K562 (cell line): ENCODE results near the gene ATP5MK. TPM values are rescaled to one million over a fixed set of nuclear protein-coding genes. Genes with fewer than 3 reads are reported as not detected.
A peak's percentile ranks its signal among the peaks of the same experiment; 100 is the strongest.

Experiments
- ATAC-seq: fragments of 200-7000 bp; cut with Tn5 transposase; 3 replicates; pipeline ENCODE4 v1.9.1; 2020; ENCODE audit warnings: moderate library complexity
- BruUV-seq: library from RNA; stranded (reverse); fragments of 400-500 nt; replicated peaks from 2 replicates; lab custom pipeline; 2021; lab: Mats Ljungman, UMichigan
- CTCF ChIA-PET: fragments of 300-600 bp; formaldehyde crosslinking; extraction: SDS; loops from one replicate; lab custom pipeline; 2021; ENCODE audit warnings: low intra/inter-chr PET ratio; lab: Yijun Ruan, JAX
- POLR2A ChIA-PET: fragments of 300-600, 350-650 bp; sonication (Branson Sonifier 250); formaldehyde crosslinking; extraction: SDS; loops from one replicate; lab custom pipeline; 2021; ENCODE audit warnings: antibody characterized with exemption, inconsistent platforms; lab: Yijun Ruan, JAX
- DNase-seq, 4 experiments: peaks; one replicate each; pipeline versions ENCODE4 v3.0.0 to v3.0.0-alpha.2; 2011 to 2018; ENCODE audit warnings: low spot score in 3 of 4, mixed read lengths in 3 of 4; ENCODE audit errors: extremely low read depth in 1 of 4
- FAIRE-seq: peaks from 2 replicates; lab custom pipeline; 2011; peaks lifted over from hg19 to GRCh38; lab: Jason Lieb, UNC
- H2AFZ ChIP-seq: 2 replicates; pipeline ENCODE4 v1.6.0; 2011; ENCODE audit warnings: low read depth, low read length, control low read depth, inconsistent platforms
- H3K27ac ChIP-seq: fragments of 200-600 bp; 3 replicates; pipeline ENCODE4 v1.8.0; 2011; ENCODE audit warnings: low read depth, mild to moderate bottlenecking, control low read depth, inconsistent platforms, low read length, moderate library complexity, mixed read lengths; ENCODE audit errors: extremely low read depth
- H3K27me3 ChIP-seq, 2 experiments: fragments of 300-600 bp in 1 of 2; 2 replicates in 1 of 2; 3 replicates in 1 of 2; pipeline versions ENCODE4 v1.6.0 to v1.8.0; 2011; ENCODE audit warnings: inconsistent platforms in 2 of 2, low read length in 2 of 2, mild to moderate bottlenecking in 1 of 2, mixed read lengths in 1 of 2, moderate library complexity in 1 of 2; ENCODE audit not compliant: control insufficient read depth in 2 of 2, insufficient read depth in 2 of 2
- H3K36me3 ChIP-seq: fragments of 300-600 bp; 3 replicates; pipeline ENCODE4 v1.8.0; 2011; ENCODE audit warnings: mild to moderate bottlenecking, low read length, inconsistent platforms; ENCODE audit not compliant: control insufficient read depth, insufficient read depth
- H3K4me1 ChIP-seq, 2 experiments: fragments of 200-600 bp in 1 of 2; replicated peaks in 1 of 2; 2 replicates in 1 of 2; 3 replicates in 1 of 2; pipeline versions ENCODE4 v1.5.1 to v1.8.0; 2011; ENCODE audit warnings: inconsistent platforms in 2 of 2, low read length in 2 of 2, mild to moderate bottlenecking in 1 of 2, mixed read lengths in 1 of 2, moderate library complexity in 1 of 2; ENCODE audit not compliant: control insufficient read depth in 2 of 2, insufficient read depth in 2 of 2
- H3K4me2 ChIP-seq: 2 replicates; pipeline ENCODE4 v1.6.1; 2011; ENCODE audit warnings: low read length, control low read depth, inconsistent platforms, mixed read lengths; ENCODE audit not compliant: insufficient read depth
- H3K4me3 ChIP-seq: fragments of 200-600 bp; sonication (generic), shearing (Covaris generic); 2 replicates; pipeline ENCODE4 v1.5.1; 2016; ENCODE audit warnings: control low read depth, inconsistent platforms
- H3K79me2 ChIP-seq: fragments of 200-600 bp; 3 replicates; pipeline ENCODE4 v1.8.0; 2011; ENCODE audit warnings: low read length, inconsistent platforms; ENCODE audit not compliant: control insufficient read depth, insufficient read depth
- H3K9ac ChIP-seq, 2 experiments: 2 replicates each; pipeline versions ENCODE4 v1.6.0 to v1.6.1; 2011; ENCODE audit warnings: low read depth in 2 of 2, low read length in 2 of 2, control low read depth in 1 of 2, inconsistent platforms in 1 of 2, mild to moderate bottlenecking in 1 of 2, mixed read lengths in 1 of 2; ENCODE audit not compliant: insufficient read depth in 1 of 2
- H3K9me1 ChIP-seq: one replicate; pipeline ENCODE4 v1.6.0; 2011; ENCODE audit warnings: inconsistent platforms, mild to moderate bottlenecking, low read length, moderate library complexity; ENCODE audit not compliant: control insufficient read depth, insufficient read depth
- H3K9me3 ChIP-seq: replicated peaks from 2 replicates; pipeline ENCODE4 v1.5.1; 2011; ENCODE audit warnings: low read depth, low read length, inconsistent platforms; ENCODE audit not compliant: control insufficient read depth, insufficient read depth
- H4K20me1 ChIP-seq: replicated peaks from 2 replicates; pipeline ENCODE4 v1.6.1; 2011; ENCODE audit warnings: low read length, inconsistent platforms, mixed read lengths; ENCODE audit not compliant: control insufficient read depth, insufficient read depth
- ASH1L ChIP-seq: fragments of 450-650 bp; IDR thresholded peaks from 2 replicates; pipeline ENCODE4 v1.6.1; 2018; ENCODE audit warnings: borderline replicate concordance, mild to moderate bottlenecking, low read depth; ENCODE audit not compliant: partially characterized antibody
- BRD9 ChIP-seq: fragments of 450-650 bp; IDR thresholded peaks from 2 replicates; pipeline ENCODE4 v1.6.1; 2018; ENCODE audit warnings: low read depth; ENCODE audit not compliant: partially characterized antibody
- CEBPG ChIP-seq, 3 experiments: fragments of 200-800 bp in 1 of 3; sonication (Bioruptor generic) in 1 of 3; sonication (generic) in 1 of 3; formaldehyde crosslinking in 1 of 3; IDR thresholded peaks in 2 of 3; conservative IDR thresholded peaks in 1 of 3; 2 replicates each; pipeline versions ENCODE4 v1.6.1 to v1.8.0; 2016 to 2022; ENCODE audit warnings: missing compliant biosample characterization in 2 of 3, missing genetic modification characterization in 2 of 3, mild to moderate bottlenecking in 1 of 3, missing genetic modification reagents in 1 of 3
- DACH1 ChIP-seq: fragments of 450-650 bp; IDR thresholded peaks from 2 replicates; pipeline ENCODE4 v1.6.1; 2018; ENCODE audit not compliant: partially characterized antibody
- NR2C1 ChIP-seq, 2 experiments: fragments of 450-650 bp; IDR thresholded peaks; 2 replicates each; pipeline ENCODE4 v1.6.1; 2017; ENCODE audit warnings: mild to moderate bottlenecking in 2 of 2, antibody characterized with exemption in 1 of 2, inconsistent platforms in 1 of 2, missing compliant biosample characterization in 1 of 2, missing genetic modification characterization in 1 of 2
- NR4A1 ChIP-seq, 2 experiments: fragments of 250-450 bp in 1 of 2; fragments of 450-650 bp in 1 of 2; sonication (Bioruptor Pico) in 1 of 2; IDR thresholded peaks; 2 replicates each; pipeline versions ENCODE4 v1.4.0 to v1.6.1; 2016 to 2020; ENCODE audit warnings: mild to moderate bottlenecking in 2 of 2, missing compliant biosample characterization in 1 of 2, missing genetic modification characterization in 1 of 2, moderate library complexity in 1 of 2
- RFX1 ChIP-seq: fragments of 450-650 bp; IDR thresholded peaks from 2 replicates; pipeline ENCODE4 v1.6.1; 2016; ENCODE audit warnings: mild to moderate bottlenecking, moderate library complexity
- ZBTB2 ChIP-seq: fragments of 450-650 bp; IDR thresholded peaks from 2 replicates; pipeline ENCODE4 v1.6.1; 2016; ENCODE audit warnings: antibody characterized with exemption
- ZNF212 ChIP-seq: fragments of 450-650 bp; formaldehyde crosslinking; IDR thresholded peaks from 2 replicates; pipeline ENCODE4 v1.4.0; 2020; ENCODE audit warnings: mild to moderate bottlenecking
- ZNF407 ChIP-seq: fragments of 450-650 bp; IDR thresholded peaks from 2 replicates; pipeline ENCODE4 v1.6.1; 2016; ENCODE audit warnings: low read depth
- ZNF668 ChIP-seq: fragments of 250-450 bp; sonication (Bioruptor Pico); IDR thresholded peaks from 2 replicates; pipeline ENCODE4 v1.8.0; 2022; ENCODE audit warnings: mild to moderate bottlenecking, inconsistent platforms
- ZNF699 ChIP-seq: fragments of 250-450 bp; sonication (Bioruptor Pico); IDR thresholded peaks from 2 replicates; pipeline ENCODE4 v1.8.0; 2021; ENCODE audit warnings: mild to moderate bottlenecking, moderate library complexity; ENCODE audit not compliant: insufficient replicate concordance
- WGBS: fragments of 100-300 bp; shearing (Covaris generic); methylation state at CpG from one replicate; pipeline ENCODE4 v1.1.6; 2016; ENCODE audit warnings: low coverage, mixed read lengths; ENCODE audit not compliant: insufficient coverage; ENCODE audit errors: missing lambda C conversion rate; 5-methylcytosine and 5-hydroxymethylcytosine counted together
- in situ Hi-C: fragments of 300-500 bp; cut with MboI; formaldehyde crosslinking; loops from 4 replicates; pipeline ENCODE4 v1.15.0; 2018; ENCODE audit warnings: inconsistent platforms, mixed read lengths
- intact Hi-C: fragments of 100-400 bp; cut with micrococcal nuclease; formaldehyde crosslinking; loops from 2 replicates; pipeline ENCODE4 v1.14.2; 2022
- polyA plus RNA-seq, 8 experiments: library from polyadenylated mRNA; depleted of rRNA in 4 of 8; stranded (reverse) in 5 of 8; unstranded in 3 of 8; fragments of >200 nt; fragmentation: Nextera tagmentation in 2 of 8; fragmentation: Illumina TruSeq in 1 of 8; extraction: Ambion mirVana in 2 of 8; extraction: Trizol in 1 of 8; gene quantifications; 2 replicates each; pipeline versions ENCODE4 v1.2.1 to v1.2.3, GENCODE V29; 2011 to 2014; ENCODE audit warnings: inconsistent platforms in 1 of 8, missing spikeins in 1 of 8
- total RNA-seq, 7 experiments: library from RNA; depleted of rRNA in 6 of 7; stranded (reverse); fragments of >200 nt in 6 of 7; fragmentation: Illumina TruSeq in 2 of 7; extraction: Trizol in 2 of 7; gene quantifications; 2 replicates each; pipeline versions ENCODE4 v1.2.1 to v1.2.3, GENCODE V29; 2011 to 2021; ENCODE audit warnings: low replicate concordance in 1 of 7

Gene ATP5MK
- total and polyA plus RNA-seq, 9 of the 15 experiments (the other 6 are each of a cell fraction or from before 2014, with no cell fraction given), result 182 to 1,810 (median 741) TPM

DNA sequence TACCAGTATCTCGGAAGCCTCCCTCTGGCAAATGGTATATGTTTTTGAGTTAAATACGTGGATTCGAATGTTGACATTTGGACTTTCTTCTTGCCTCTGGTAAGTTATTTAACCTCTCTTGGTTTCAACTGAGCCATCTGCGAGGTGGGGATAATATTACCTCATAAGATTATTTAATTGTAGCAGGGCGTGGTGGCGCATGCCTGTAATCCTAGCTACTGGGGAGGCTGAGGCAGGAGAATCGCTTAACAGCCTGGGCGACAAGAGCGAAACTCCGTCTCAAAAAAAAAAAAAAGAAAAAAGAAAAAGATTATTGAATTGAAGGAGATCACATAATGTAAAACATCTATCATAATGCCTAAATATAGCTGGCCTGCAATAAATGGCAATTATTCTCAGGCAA is 28.9 kb downstream of the ATP5MK start:
- Histone ChIP-seq H3K36me3 (peaks cover 2% of the 10 kb centered on the region; the same call in 1 of the 3 replicates), H3K9ac (peak overlapping the region; percentile 83 to 97; a peak in 3 of 4 replicates), H3K27ac (peak overlapping the region; percentile 81), H3K9me1 (no peaks in the 10 kb centered on the region), H3K4me3 (peak overlapping the region; percentile 93), H3K27me3 (no peaks in the 10 kb centered on the region), H3K4me1 (peaks cover 0 to 9% of the 10 kb centered on the region in 2 experiments; a peak in 3 of 5 replicates), H4K20me1 (no peaks in the 10 kb centered on the region), H2AFZ (peak overlapping the region; percentile 90), H3K4me2 (peak overlapping the region; percentile 88), H3K9me3 (no peaks in the 10 kb centered on the region), H3K79me2 (peaks cover 31% of the 10 kb centered on the region)
- ChIA-PET POLR2A (interaction anchor here (0.7 to 1.3 kb wide), 3 partner anchors 14 to 29 kb away, joined by 3 to 6 read pairs (median 4); partner anchors contain the start of genes ATP5MK and PDCD11), CTCF (interaction anchor here (0.6 kb wide), 1 partner anchor 214 kb away, joined by 3 read pairs; no protein-coding TSS in a partner anchor)
- 8% methylated on average over 6 of the region's 10 CpGs for WGBS
- ATAC-seq (no peak), FAIRE-seq (no peak), DNase-seq (no peak)
- TSS peak; percentile 98 for BruUV-seq
- in situ Hi-C loops, result no loop called here
- intact Hi-C loops, result no loop called here
- TF ChIP-seq RFX1 (no peak), ZNF668 (CRISPR knock-in tag) (no peak), NR2C1 (IDR thresholded peaks at IDR 0.05) (0 out of 2 replicates have a peak, but pooled peaks have one; percentile 11), NR2C1 (tag; IDR thresholded peaks at IDR 0.05) (no peak), ZNF699 (CRISPR knock-in tag) (no peak), ZNF212 (CRISPR knock-in tag) (no peak), ASH1L (peak; percentile 39), ZBTB2 (no peak), CEBPG (CRISPR knock-in tag; IDR thresholded peaks at IDR 0.05) (0 out of 2 replicates have a peak, but pooled peaks have one; percentile 53), CEBPG (tag; conservative IDR thresholded peaks at IDR 0.05 in 1 of 2, IDR thresholded peaks at IDR 0.05 in 1 of 2) (no peak), DACH1 (no peak), ZNF407 (peak; percentile 50; the same call in 1 of the 2 replicates), NR4A1 (CRISPR knock-in tag; IDR thresholded peaks at IDR 0.05) (no peak), NR4A1 (tag; IDR thresholded peaks at IDR 0.05) (no peak), BRD9 (peak; percentile 43)
